Activated CD4-positive, alpha-beta T cell treated with anti-CD3 and anti-CD28 coated beads, Interleukin-2, Interleukin-6, amounts not matched to agents 100 ng/mL and 50 ng/mL, durations not matched to agents 16 hours and 8 hours (primary cell): Measurements from ENCODE around the gene LSM7.

ENCODE experiments used
- DNase-seq: peaks from one replicate; pipeline ENCODE4 v3.0.0-alpha.2; 2020

Gene LSM7

DNA sequence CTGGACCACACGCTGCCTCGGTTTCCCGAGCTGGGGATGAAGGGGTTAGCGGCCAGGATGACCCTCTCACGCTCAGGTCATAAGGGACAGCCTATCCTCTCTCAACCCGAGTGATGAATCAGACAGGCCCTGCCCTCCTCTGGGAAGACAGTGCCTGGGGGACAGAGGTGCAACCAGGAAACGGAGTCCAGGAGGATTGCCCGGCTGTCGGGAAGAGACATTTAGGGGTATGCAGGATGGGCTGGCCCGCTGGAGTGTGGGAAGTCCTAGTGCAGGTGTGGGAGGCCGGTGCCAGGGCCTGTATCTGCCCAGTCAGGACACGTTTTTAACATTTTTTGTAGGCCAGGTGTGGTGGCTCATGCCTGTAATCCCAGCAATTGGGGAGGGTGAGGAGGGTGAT is 8.3 kb downstream of the LSM7 start:
- DNase-seq: no peak

DNA sequence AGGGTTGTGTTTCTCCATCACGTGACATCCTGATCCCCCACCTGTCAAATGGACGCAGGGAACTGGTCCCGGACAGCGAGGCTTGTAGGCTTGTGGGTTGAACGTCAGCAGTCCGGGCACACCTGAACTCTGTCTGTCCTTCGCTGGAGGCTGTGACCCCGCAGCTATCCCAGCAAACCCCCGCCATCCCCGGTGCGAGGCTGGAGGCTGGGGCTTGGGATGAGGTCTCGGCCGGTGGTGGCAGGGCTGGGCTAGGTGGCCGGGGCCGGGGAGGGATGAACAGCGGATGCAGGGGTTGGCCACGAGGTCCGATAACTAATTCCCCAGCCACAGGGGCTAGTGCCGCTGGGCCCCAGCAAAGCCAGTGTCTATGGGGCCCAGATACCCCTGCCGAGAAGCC is 8.8 kb downstream of the LSM7 start:
- no peak for DNase-seq

DNA sequence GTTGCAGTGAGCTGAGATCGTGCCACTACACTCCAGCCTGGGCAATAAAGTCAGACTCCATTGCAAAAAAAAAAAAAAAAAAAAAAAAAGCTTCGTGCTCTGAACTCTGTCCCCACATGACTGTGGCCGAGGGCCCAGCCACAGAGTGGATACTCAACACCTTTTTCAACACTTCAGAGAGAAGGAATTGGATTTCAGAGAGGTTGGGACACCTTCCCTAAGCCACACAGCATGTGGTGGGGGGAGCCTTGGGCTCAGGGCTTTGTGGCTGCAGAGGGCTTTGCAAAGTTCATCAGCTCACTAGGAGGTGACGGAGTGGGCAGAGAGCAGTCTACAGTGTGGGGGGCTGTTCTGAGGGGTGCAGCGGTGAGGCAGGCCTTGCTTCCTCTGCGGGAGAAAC is 9.5 kb downstream of the LSM7 start:
- no peak for DNase-seq

DNA sequence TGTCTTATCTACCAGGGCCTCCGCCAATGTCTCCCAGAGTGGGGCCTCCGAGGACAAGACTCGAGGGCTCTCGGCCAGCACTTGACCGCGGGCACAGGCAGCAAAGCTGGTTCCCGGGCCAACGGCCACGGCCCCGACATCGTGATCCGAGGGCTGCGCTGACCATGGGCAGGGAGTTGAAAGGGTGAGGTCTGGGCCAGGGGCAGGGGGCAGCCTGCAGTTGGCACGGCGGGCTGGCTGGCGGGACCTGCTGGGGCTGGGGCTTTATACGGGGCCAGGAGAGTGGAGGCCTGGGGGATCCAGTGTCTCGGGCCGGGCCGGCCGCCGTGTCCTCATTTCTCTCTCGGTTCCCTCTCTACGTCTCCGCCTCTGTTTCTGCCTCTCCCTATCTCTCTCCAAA is 10.6 kb downstream of the LSM7 start:
- no peak for DNase-seq

DNA sequence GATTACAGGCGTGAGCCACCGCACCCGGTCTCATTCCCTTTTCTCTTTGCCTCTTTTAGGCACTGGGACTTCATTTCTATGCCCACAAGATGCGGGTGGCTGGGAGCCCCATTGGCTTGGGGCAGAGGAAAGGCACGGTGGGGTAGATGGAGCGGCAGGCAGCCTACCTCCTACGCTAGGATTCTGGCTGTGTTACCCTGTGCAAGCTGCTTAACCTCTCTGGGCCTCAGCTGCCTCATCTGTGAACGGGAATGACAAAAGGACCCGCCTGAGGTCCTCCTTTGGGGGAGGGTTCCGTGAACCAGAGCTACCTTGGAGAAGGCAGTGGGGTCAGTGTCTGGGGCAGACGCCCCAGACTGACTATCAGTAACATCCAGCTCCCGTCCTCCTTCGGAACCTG is 11.1 kb downstream of the LSM7 start:
- no peak for DNase-seq

DNA sequence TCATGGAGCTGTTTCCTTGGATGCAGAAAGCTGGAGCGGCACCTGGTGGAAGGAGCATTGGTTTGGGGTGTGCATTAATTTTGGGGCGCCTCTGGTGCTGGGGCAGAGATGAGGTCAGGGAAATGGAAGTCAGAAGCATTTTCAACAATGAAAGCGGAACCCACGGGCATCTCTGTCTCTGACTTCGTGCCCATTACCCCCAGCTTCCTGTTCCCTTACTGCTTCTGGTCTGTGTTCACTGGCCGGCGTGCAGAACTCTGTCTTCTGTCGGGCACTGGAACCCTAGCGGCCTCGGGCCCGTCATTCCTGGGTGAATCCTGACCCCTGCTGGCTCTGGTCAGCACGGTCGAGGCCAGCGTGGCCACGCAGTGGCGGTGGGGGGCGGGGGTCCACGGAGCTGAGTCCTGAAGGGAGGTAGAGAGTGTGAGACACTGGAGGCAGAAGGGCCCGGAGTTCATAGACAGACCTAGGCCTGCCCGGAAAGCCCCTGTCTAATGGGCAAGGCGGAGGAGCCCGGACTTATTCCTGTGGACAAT is 12.5 kb downstream of the LSM7 start:
- no peak for DNase-seq

DNA sequence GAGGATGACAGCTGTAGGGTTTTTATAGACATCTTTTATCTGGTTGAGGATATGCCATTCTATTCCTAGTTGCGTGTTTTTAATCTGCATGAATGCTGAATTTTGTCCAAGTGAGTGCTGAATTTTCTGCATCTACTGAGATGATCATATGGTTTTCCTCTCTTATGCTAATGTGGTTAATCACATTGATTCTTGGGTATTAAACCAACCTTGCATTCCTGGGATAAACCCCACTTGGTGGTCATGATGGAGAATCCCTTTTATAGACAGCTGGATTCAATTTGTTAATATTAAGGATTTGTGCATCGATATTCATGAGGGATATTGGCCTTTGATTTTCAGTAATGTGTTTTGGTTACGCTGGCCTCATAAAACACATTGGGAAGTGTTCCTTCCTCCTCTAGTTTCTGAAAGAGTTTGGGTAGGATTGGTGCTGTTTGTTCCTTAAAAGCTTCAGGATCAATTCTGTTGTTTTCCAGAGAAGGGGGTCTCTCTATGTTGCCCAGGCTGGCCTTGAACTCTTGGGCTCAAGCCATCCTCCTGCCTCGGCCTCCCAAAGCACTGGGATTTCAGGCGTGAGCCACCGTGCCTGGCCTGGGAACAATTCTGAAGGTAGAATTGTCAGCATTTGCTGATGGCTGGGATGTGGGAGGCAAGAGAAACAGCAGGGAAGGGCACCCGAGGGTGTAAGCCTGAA is 13.1 kb downstream of the LSM7 start:
- DNase-seq: no peak

DNA sequence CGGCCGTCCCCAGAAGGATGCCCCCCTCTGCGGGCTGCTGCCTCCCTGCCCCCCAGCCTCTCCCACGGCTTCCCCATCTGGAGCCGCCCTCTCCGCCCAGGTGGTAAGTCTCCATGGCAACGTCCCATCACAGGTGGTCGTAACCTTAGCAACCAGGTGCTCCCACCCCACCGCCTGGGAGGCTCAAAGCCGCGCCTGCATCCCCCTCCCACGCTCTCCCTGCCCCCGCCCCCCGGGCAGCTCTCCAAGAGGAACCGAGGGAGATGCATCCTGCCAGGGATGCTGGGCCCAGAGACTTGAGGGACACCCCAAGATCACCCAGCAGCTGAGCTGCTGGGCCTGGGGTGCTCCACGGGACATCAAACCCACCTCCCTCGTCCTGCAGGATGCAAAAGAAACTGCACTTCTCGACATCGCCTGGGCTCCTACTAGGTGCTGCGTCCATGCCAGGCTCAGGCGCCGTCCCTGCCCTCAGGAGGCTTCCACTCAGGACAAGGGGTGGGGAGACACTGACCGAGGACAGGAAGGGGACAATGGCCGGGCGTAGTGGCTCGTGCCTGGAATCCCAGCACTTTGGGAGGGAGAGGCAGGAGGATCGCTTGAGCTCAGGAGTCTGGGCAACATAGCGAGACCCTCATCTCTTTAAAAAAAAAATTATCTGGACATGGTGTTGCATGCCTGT is 15.4 kb downstream of the LSM7 start:
- DNase-seq: no peak

DNA sequence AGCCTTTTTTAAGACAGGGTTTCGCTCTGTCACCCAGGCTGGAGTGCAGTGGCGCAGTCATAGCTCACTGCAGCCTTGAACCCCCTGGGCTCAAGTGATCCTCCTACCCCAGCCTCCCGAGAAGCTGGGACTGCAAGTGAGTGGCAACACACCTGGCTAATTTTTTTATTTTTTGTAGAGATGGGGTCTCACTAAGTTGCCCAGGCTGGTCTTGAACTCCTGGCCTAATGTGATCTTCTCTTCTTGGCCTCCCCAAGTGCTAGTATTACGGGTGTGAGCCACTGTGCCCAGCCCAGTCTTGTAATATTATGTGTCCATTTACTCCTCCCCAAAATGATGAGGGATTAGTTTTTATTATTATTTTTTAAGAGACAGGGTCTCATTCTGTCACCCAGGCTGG is 17.3 kb downstream of the LSM7 start:
- no peak for DNase-seq

DNA sequence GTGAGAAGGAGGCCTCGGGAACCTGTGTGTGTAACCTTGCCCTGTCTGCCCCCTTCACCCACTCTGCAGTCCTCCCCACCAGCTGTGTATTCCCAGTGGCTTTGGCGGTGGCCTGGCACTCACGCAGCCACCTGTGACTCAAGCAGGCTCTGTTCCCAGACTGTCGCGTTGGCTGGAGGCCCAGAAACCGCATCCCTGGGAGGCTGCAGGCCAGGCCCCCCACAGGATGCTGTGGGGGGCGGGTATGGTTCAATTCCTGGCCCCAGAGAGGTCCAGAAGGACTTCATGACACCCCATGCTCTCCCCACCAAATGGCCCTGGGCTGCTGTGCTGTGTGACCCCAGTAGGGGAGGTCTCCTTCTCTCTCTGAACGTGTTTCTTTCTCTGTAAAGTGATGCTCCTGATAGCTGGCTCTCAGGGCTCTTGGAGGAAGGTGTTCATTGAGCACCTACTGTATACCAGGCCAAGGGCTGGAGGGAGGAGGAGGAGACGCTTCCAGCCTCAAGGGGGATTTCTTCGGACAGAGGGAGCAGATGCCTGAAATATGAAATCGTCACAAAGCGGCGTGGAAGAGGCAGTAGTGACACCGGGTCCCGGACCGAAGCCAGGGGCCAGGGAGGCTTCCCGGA is 18.5 kb downstream of the LSM7 start:
- no peak for DNase-seq

DNA sequence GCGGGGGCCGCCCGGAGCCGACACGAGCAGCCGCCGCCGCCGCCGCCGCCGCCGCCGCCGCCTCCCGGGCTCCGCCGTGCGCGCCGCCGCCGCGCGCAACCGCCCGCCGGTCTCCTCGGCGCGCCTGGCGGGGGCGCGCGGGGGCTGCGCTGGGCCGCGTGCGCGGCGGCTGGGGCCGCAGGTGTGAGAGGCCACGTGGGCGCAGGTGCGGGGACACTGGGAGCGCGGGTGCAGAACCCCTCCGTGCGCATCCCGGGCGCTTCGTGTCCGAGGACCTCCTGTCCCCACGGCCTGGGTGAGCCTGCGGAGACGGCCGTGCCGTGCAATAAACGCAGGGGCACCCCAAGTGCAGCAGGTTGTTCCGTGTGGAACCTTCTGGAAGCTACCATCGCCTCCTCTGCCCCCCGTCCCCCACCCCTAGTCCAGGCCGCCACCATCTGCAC is 20.3 kb downstream of the LSM7 start, which contains the start of gene LINGO3:
Gene LINGO3, minus strand, starts transcription at position 41 of the 443 bp plus-strand sequence. CDS start 16,378 bp downstream, outside the sequence.
- no peak for DNase-seq

DNA sequence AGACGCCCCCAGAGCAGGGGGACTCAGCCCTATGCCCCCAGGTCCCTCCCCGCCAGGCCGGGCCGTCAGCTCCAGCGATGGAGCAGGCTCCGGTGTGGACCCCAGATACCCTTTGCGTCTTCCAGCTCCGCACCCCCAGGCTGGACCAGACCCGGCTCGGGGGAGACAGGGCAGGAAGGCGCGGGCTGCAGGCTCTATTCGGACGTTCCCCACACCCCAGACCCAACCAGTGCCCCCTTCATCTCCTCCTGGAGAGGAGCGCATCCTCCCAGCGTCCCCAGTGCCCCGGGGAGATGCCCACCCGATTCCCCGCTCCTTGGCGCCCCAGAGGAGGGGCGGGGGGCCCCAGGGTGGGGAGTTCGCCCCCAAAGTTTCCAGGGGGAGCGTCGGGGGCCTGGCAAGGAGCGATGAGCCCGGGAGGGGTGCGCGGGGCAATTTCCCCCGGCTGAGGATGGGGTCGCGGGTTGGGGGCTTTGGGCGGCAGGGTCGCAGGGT is 20.8 kb downstream of the LSM7 start:
- DNase-seq: no peak

DNA sequence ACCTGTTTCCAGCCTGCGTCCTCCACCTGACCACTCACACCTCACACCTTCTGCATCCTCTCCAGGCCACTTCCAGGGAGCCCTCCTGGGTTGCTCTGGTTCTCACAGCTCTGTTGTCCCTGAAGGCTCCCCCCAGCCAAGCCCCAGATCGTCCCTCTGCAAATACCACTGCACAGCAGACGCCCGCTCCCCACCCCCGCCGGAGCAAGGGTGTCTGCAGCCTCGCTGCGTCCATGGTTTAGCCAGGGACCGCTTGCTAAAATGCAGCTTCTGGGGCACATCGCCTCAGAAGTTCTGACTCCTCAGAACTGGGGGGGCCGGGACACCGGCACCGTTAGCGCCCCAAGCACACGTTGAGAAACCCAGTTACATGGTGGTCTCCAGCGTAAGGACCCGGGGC is 21.4 kb downstream of the LSM7 start:
- DNase-seq: no peak

DNA sequence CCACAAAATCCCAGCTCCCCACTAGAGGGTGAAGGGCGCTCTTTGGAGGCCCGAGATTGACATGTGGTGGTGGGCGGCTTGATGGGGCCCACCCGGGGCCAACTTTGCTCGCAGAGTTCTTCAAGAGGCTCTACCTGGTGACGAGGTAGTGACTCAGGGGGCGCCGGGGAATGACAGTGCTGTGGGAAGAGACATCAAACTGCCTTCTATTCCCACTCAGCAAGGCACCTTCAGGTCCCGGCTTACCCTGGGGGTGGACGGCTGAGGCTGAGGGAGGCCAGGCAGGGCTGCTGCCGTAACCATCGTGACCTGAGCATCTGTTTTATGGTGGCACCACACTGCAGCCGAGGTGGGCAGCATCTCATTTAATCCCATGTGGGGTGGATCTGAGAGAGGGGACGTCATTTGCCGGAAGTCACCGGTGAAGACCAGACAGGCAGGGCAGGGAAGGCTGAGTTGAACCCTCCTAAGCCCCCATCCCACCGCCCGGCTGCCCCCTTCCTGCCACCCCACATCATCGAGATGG is 22.0 kb downstream of the LSM7 start:
- no peak for DNase-seq

DNA sequence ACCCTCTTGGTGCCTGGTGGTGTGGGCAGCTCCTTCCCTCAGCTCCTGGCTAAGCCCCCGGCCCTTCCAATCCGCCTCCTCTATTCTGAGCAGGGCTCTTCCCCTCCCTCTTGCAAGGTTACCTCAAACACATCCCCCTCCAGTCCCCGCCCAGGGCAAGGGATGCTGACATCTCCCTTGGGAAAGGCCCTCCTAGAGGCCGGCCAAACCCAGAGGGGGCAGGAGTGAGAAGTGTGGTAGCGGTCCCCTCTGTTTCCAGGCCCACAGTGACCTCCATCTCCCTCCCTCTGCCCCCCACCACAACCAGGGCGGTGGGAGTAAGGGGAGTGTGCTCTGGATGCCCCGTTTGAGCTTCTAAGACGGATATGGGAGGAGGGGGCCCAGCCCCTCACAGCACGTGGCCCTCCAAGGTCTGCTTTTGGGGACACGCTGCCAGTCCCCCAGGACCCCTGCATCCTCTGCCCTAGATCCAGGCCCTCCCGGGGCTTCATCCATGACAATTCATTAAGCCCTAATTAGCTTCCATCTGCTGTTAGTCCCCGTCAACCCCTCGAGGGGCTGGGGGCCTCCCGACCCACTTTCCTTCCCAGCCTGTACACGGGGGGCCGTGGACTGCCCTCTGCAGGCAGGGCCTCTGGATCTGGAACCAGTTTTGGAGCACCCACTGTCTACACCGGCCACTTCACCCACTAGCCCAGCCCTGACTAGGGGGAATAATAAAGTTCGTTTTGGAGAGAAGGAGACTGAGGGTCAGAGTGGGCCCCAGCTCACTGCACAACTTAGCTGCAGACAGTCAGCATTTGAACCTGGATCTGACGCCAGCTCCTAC is 22.7 kb downstream of the LSM7 start:
- no peak for DNase-seq

DNA sequence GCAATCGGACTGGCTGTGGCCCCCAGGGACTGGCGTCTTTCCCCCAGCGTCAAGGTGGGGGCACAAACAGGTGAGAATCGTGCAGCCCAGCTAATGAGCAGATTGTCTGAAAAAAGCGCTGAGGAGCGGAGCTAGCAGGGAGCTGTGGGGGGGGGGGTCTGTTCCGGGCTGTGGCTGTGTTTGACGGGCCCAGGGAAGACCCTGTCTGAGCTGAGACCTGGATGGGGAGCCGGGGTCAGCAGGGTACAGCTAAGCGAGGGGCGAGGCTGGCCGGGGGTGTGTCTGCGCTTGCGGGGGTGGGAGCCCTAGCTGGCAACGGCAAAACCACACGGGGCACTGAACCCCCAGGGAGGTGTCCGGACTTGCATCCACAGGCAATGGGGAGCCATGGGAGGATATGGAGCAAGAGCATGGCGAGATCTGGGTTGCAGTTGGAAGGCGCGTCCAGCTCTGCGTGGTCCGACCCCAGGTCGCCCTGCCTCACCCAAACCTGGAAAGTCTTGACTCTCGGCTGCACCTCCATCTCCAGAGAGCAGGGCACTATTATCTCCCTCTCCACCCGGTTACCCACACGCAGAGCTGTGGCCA is 25.1 kb downstream of the LSM7 start:
- DNase-seq: no peak

DNA sequence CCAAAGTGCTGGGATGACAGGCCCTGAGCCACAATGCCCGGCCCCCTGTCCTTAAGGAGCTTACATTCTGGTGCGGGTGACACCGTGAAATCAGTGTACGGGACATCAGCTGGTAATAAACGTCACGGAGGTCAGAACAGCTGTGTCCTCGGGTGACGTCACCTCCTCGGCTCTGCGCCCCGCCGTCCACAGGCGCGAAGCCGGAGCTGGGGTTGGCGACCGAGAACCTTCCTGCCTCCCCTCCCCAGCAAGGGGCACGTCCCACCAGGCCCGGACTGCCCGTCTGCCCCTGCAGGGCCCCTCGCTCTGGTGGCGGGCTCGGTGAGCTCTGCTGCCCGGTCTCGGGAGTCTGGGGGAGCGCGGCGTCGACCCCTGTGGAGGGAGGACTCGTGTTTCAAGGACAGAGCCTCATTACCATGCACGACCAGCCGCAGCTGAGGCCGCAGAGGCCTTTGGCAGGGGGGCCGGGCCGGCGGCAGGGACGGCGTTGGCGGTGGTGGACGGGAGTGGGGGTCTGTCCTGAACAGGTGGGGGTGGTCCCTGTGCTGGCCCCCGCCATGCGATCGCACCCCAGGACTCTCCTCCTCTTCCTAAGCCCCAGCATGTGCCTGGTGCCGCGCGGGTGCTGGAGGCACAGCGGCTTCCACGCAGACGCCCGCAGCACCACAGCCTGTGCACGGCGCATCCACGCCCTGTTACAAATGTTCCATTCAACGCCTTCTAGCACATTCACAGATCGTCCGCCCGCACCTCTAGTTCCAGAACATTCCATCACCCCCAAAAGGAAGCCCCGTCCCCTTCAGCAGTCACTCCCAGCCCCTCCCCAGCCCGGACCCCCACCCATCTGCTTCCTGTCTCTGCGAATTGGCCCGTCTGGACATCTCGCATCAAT is 25.8 kb downstream of the LSM7 start:
- no peak for DNase-seq

DNA sequence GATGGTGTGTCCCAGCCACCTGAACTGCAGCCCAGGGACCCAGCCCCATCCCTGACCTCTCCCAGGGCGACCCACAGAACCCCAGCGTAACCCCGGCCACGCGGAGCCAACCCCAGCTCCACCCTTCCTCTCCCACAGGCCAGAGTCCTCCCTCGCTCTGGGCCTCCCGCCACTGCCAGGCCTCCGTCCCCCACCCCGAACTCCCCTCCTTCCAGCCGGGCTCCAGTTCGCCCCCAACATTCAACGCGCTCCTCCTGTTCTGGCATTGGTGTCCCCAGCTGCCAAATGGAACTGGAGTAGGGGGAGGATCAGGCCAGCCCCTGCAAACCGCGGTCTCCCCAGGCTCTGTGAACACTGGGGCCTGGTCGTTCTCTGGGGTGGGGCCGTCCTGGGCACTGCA is 27.9 kb downstream of the LSM7 start:
- DNase-seq: no peak

DNA sequence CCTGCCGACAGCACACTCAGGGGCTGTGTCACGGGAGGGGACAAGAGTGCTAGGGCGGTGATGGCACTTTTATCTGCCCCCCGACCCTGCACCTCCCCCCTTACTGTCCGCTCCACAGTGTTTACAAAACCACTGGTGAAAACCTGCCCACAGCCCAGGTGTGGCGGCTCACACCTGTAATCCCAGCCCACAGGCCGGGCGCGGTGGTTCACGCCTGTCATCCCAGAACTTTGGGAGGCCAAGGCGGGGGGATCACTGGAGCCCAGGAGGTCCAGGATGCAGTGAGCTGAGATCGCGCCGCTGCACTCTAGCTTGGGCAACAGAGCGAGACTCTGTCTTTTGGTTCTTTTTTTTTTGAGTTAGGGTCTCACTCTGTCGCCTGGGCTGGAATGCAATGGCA is 32.2 kb downstream of the LSM7 start:
- DNase-seq: no peak

DNA sequence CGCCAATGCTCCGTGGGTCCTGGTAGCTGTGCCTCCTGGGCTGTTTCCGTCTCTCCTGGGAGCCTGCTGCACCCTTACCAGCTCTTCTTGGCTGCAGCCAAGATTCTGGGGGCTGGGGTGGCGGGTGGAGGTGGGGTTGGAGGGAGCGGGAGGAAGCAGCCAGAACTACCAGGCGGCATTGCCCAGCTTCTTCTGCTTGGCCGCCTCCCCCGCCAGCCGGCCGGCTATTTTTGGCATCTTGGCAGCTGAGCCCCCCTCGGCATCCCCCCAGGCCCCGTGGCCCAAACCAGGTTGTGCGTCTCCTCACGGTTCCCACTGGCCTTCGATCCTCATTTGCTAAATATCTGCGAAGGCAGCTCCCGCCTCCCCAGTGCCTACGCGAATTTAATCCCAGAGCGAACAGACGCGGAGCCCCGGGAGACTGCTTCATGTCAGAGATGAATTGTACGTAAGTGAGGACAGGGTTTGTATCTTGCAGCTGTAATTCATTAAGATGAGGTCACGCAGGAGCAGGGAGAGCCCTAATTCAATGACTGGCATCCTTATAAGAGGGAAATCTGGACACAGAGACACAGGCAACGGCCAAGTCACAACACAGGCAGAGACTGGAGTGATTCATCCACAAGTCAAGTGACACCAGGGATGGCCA is 33.6 kb downstream of the LSM7 start:
- DNase-seq: no peak
